ENCODE data around the gene PRKG1. TPM values are rescaled to one million over a fixed set of nuclear protein-coding genes. Genes with fewer than 3 reads are reported as not detected.

The PRKG1 gene
- total RNA-seq, 4 donors from 2014 or later: 24.5 to 46.1 (median 37.1) TPM

DNA sequence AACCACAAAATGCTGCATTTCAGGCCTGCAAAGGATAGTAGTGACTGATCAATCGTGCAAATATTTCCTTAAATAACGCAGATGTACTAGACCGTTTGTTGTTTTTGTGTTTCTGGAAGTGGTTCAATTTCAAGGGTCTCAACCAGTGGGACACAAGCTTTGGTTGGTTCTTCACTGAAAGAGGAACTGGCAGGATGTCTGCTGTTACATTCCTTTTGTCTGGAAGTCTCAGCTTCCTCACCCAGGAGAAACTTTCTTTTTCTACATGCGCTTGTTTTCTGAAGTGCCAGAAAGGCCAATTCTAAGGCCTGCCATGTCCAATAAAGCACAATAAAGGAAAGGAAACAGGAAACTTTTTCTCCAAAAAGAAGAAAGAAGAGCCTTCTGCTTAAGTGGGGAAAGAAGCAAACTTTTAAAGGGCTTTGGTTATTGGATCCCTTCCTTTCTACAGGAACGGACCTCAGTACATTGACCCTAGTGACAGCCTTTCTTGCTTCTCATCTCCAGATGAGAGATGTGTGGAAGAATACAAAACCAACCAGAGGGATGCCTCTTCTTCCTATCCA, 1243.9 kb downstream of the PRKG1 start:
- Histone ChIP-seq H3K4me1 (peaks cover 6 to 20% (median 18%) of the 10 kb centered on the region in 4 donors), H3K27me3 (peaks cover 0 to 25% (median 12%) of the 10 kb centered on the region in 4 donors), H3K27ac (replicated peaks in 1 of 4) (no peak overlapping the region), H3K4me3 (no peak overlapping the region), H3K36me3 (no peaks in the 10 kb centered on the region), H3K9me3 (no peaks in the 10 kb centered on the region)
- no peak for DNase-seq (ENCODE audit: extremely low spot score)
- TF ChIP-seq POLR2A (IDR thresholded peaks at IDR 0.05; ENCODE audit: low read depth) (no peak), POLR2AphosphoS5 (IDR thresholded peaks at IDR 0.05) (no peak), EP300 (IDR thresholded peaks at IDR 0.05) (no peak)
- TF ChIP-seq, protein P1, sequence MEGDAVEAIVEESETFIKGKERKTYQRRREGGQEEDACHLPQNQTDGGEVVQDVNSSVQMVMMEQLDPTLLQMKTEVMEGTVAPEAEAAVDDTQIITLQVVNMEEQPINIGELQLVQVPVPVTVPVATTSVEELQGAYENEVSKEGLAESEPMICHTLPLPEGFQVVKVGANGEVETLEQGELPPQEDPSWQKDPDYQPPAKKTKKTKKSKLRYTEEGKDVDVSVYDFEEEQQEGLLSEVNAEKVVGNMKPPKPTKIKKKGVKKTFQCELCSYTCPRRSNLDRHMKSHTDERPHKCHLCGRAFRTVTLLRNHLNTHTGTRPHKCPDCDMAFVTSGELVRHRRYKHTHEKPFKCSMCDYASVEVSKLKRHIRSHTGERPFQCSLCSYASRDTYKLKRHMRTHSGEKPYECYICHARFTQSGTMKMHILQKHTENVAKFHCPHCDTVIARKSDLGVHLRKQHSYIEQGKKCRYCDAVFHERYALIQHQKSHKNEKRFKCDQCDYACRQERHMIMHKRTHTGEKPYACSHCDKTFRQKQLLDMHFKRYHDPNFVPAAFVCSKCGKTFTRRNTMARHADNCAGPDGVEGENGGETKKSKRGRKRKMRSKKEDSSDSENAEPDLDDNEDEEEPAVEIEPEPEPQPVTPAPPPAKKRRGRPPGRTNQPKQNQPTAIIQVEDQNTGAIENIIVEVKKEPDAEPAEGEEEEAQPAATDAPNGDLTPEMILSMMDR (IDR thresholded peaks at IDR 0.05): no peak
- WGBS: 70% methylated on average over 5 of the region's 5 CpGs
- intact Hi-C loops (cut with DNase I): no loop called here

DNA sequence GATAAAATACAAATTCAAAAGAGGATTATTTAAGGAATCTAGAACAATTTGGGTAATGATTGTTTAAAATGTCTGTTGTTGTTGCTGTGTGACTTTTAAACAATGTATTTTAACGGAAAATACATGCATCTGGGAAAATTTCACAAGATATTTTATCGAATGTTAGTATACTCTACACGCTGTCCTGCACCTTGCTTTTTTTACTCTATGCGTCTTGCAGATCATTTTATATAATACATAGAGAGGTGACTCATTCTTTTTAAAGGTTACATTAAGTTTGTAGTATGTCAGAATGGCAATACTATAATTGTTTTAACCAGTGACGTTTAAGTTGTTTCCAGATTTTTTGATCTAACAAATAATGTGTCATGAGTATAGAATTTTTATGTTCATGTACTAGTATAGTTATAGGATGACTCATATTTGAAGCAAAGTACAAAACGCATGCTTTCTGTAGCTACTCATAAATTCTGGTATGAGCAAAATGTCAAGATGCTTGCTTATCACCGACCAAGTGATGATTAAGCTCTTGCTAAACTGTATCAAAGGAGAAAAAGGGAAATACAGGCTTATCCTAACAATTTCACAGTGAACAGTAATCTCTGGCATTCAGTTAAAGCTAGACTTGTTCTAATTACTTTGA, 1244.7 kb downstream of the PRKG1 start:
- Histone ChIP-seq H3K36me3 (no peaks in the 10 kb centered on the region), H3K9me3 (no peaks in the 10 kb centered on the region), H3K4me1 (peaks cover 4 to 12% (median 11%) of the 10 kb centered on the region in 4 donors), H3K27me3 (peaks cover 0 to 18% (median 9%) of the 10 kb centered on the region in 4 donors), H3K4me3 (no peak overlapping the region), H3K27ac (replicated peaks in 1 of 4) (no peak overlapping the region)
- DNase-seq (ENCODE audit: extremely low spot score): no peak
- intact Hi-C loops (cut with DNase I): no loop called here
- WGBS: 66% methylated on average over 7 of the region's 7 CpGs
- TF ChIP-seq EP300 (IDR thresholded peaks at IDR 0.05) (no peak), POLR2A (IDR thresholded peaks at IDR 0.05; ENCODE audit: low read depth) (no peak), POLR2AphosphoS5 (IDR thresholded peaks at IDR 0.05) (no peak)
- TF ChIP-seq, protein P1 (IDR thresholded peaks at IDR 0.05): no peak

DNA sequence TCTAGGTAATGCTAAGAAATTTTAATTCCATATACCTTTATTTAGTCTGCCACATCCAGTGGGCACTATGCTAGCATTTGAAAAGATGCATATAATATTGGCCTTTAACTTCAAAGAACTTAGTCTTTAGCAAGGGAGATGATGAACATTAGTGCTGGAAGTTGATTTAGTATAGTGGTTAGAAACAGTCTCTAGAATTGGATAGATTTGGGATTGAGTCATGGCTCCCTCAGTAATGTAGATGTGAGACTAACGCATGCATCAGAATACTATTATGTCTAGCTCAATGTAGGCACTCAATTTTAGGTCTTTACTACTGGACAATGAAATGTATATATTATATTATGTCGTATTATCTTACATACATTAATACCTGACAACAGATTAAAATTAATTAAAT, 1245.6 kb downstream of the PRKG1 start:
- peaks cover 0 to 8% (median 0%) of the 10 kb centered on the region in 4 donors for H3K27me3 ChIP-seq
- H3K36me3 ChIP-seq: no peaks in the 10 kb centered on the region
- no peak overlapping the region for H3K4me3 ChIP-seq
- no peak overlapping the region for H3K27ac ChIP-seq (replicated peaks in 1 of 4)
- no peak for TF ChIP-seq POLR2AphosphoS5 (IDR thresholded peaks at IDR 0.05)
- TF ChIP-seq POLR2A (IDR thresholded peaks at IDR 0.05; ENCODE audit: low read depth): no peak
- TF ChIP-seq, protein P1 (IDR thresholded peaks at IDR 0.05): no peak
- TF ChIP-seq EP300 (IDR thresholded peaks at IDR 0.05): no peak
- no peak for DNase-seq (ENCODE audit: extremely low spot score)
- no peaks in the 10 kb centered on the region for H3K9me3 ChIP-seq
- 93% methylated on average over 2 of the region's 2 CpGs for WGBS
- intact Hi-C loops (cut with DNase I): no loop called here
- H3K4me1 ChIP-seq: peaks cover under 1 to 3% (median 1%) of the 10 kb centered on the region in 4 donors

DNA sequence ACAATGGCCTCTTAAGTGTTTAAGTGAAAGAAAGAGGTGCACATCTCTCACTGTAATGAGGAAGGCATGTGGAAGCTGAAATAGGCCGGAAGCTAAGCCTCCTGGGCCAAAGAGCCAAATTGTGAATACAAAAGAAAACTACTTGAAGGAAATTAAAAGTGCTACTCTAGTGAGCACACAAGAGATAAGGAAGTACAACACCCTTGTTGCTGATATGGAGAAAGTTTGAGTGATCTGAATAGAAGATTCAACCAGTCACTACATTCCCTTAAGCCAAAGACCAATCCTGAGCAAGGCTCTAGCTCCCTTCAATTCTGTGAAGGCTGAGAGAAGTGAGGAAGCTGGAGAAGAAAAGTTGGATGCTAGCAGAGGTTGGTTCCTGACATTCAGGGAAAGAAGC, 1248.0 kb downstream of the PRKG1 start:
- 95% methylated on average over 1 of the region's 1 CpG for WGBS
- Histone ChIP-seq H3K27ac (replicated peaks in 1 of 4) (no peak overlapping the region), H3K4me1 (no peaks in the 10 kb centered on the region), H3K27me3 (no peaks in the 10 kb centered on the region), H3K36me3 (no peaks in the 10 kb centered on the region), H3K4me3 (no peak overlapping the region), H3K9me3 (no peaks in the 10 kb centered on the region)
- TF ChIP-seq POLR2AphosphoS5 (IDR thresholded peaks at IDR 0.05) (no peak), EP300 (IDR thresholded peaks at IDR 0.05) (no peak), POLR2A (IDR thresholded peaks at IDR 0.05; ENCODE audit: low read depth) (no peak)
- TF ChIP-seq, protein P1 (IDR thresholded peaks at IDR 0.05): no peak
- intact Hi-C loops (cut with DNase I): no loop called here
- DNase-seq (ENCODE audit: extremely low spot score): no peak

Measured in esophagus muscularis mucosa (tissue), 4 donors.